HG03196 (cell line): ENCODE measurements around the gene BGLAP.
A peak's percentile ranks its signal among the peaks of the same experiment; 100 is the strongest.

Source experiments
- ATAC-seq: cut with Tn5 transposase; IDR thresholded peaks from one replicate; pipeline ENCODE4 v1.9.1; 2021; ENCODE audit not compliant: unreplicated experiment

The BGLAP gene

GRCh38 chr1:156226116-156226538, 15.9 kb upstream of the BGLAP start:
- ATAC-seq, result peak; percentile 57

DNA sequence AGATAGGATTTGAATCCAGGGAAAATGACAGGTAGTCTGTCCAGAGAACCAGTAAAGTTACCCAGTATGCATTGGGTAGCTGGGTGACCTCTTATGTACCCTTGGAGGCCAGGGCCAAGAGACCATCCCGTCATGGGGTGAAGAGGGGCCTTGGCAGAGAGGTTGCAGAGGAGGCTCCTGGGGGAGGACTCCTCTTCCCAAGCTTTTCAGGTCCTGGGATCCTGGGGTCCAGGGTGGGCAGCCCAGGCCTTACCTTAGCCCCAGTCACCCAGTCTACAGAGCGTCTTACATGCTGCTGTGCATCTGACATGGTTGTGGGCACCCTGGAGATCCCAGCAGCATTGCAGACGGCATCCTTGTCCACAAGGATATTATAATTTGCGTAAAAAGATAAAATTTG, 15.2 kb upstream of the BGLAP start:
- ATAC-seq, result no peak

GRCh38 chr1:156228501-156228900, 13.5 kb upstream of the BGLAP start:
- ATAC-seq, result no peak

GRCh38 chr1:156229809-156230472, 12.0 kb upstream of the BGLAP start:
- ATAC-seq, result no peak

- ATAC-seq, result no peak
Measured at GRCh38 chr1:156230473-156230837, 11.5 kb upstream of the BGLAP start.

- no peak for ATAC-seq
Measured at GRCh38 chr1:156232201-156232894, 9.6 kb upstream of the BGLAP start.

DNA sequence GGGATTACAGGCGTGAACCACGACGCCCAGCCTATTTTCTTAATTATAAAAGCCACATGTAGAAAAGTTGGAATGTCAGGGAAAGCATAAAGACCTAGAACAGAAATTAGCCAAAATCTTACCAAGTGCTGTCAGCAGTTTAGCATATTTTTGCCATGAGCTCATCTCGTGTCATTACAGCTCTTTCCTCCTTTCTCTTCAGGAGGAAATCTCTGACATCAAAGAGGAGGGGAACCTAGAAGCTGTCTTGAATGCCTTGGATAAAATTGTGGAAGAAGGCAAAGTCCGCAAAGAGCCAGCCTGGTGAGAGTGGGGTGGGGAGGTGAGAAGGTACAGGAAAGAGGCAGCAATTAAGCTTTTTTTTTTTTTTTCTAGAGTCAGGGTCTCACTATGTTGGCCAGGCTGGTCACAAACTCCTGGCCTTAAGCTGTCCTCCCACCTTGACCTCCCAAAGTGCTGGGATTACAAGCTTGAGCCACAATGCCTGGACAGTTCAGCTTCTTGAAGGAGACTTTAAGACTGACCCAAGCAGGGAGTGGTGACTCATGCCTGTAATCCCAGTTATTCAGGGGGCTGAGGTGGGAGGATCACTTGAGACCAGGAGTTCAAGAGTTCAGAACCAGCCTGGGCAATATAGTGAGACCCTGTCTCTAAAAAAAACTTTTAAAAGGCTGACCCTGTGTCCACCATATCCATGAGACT, 8.4 kb upstream of the BGLAP start:
- no peak for ATAC-seq

GRCh38 chr1:156236164-156236563, 5.8 kb upstream of the BGLAP start:
- ATAC-seq, result no peak

DNA sequence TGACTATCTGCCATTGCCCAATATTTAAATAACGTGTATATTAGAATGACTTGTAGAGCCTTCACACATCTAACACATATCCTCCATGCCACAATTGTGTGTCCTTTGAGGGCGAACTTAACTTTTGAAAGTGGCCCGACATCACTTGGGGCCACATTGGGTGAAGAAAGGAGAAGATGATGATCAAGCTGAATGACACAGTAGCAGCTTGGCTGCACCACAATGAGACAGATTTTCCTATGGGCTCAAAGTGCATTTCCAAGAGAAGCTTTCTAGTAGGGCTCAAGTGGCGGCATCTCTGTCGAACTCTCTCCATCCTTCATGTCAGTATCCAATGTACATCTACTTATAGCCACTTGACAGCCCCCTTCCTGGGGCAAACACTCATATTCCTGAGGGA, 3.7 kb upstream of the BGLAP start:
- no peak for ATAC-seq

DNA sequence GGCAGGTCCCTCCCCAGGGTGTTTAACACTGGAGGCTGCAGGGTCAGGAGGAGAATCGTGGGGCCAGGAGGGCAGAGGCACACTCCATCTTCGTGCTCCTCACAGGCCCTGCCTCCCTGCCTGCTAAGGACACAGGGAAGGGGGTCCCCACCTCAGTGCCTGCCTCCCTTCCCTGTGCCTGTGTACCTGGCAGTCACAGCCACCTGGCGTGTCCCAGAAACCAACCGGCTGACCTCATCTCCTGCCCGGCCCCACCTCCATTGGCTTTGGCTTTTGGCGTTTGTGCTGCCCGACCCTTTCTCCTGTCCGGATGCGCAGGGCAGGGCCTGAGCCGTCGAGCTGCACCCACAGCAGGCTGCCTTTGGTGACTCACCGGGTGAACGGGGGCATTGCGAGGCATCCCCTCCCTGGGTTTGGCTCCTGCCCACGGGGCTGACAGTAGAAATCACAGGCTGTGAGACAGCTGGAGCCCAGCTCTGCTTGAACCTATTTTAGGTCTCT, 623 bp upstream of the BGLAP start:
- no peak for ATAC-seq

DNA sequence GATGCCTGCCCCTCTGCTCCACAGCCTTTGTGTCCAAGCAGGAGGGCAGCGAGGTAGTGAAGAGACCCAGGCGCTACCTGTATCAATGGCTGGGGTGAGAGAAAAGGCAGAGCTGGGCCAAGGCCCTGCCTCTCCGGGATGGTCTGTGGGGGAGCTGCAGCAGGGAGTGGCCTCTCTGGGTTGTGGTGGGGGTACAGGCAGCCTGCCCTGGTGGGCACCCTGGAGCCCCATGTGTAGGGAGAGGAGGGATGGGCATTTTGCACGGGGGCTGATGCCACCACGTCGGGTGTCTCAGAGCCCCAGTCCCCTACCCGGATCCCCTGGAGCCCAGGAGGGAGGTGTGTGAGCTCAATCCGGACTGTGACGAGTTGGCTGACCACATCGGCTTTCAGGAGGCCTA, 754 bp downstream of the BGLAP start:
- ATAC-seq, result no peak

DNA sequence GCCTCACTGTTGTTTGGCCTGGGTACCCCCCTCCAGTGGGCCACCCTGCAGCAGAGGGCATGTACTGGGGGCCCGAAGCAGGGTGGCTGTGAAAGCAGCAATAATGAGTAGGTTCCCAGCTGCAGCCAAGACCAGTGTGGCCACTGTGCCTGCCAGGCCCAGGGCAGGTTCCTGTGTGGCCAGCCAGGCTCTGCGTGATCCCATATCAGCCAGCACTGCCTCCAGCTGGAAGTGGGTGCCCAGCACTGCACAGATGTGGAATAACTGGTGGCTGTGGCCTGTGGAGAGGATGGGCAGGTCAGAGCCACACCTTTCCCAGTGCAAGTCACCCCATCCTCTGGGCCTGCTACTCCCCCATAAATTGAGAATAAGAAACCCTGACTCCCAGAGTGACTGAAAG, 2.1 kb downstream of the BGLAP start:
- ATAC-seq, result no peak

DNA sequence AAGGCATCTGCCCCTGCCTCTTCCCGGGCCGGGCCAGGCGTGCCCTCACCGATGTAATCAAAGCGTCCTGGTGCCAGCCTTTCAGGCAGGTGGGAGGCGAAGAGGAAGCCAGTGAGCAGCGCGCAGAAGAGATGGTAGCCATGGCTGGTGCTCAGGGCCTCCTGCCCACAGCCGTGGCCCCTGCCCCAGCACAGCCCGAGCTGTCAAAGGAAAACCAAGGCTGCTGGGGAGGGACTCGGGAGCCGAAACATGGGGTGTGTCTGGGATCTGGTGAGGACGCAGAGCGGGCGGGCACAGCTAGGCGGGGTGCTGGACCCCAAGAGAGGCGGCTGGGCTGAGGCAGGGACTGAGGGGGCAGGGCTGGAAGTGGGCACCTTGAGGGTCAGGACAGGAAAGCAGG, 2.7 kb downstream of the BGLAP start:
- no peak for ATAC-seq

GRCh38 chr1:156245451-156246232, 3.7 kb downstream of the BGLAP start:
- ATAC-seq, result no peak

DNA sequence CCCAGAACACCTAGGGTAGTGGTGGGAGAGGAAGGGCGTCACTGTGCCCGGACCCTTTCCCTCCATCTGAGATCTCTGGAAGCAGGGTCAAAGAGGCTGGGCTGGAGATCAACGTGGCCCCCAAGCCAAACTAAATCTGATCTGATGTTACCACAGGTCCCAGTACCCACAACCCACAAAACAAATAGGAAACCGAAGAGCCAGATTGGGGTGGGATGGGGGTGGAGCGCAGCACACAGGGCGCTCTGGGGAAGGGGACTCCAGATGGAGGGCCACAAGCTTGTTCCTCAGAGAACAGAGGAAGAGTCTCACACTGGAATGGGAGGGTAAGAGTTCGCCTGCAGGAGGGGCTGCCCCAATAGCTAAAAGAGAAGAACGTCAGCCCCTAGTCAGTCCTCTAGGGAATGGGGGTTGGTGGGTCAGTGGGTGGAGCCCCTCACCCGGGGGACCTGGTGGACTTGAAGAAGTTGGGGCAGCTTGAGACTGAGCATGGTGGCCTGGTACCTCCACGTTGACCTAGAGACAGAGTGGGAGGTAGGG, 4.3 kb downstream of the BGLAP start:
- no peak for ATAC-seq

- ATAC-seq, result no peak
Measured at GRCh38 chr1:156246781-156247459, 4.9 kb downstream of the BGLAP start.

DNA sequence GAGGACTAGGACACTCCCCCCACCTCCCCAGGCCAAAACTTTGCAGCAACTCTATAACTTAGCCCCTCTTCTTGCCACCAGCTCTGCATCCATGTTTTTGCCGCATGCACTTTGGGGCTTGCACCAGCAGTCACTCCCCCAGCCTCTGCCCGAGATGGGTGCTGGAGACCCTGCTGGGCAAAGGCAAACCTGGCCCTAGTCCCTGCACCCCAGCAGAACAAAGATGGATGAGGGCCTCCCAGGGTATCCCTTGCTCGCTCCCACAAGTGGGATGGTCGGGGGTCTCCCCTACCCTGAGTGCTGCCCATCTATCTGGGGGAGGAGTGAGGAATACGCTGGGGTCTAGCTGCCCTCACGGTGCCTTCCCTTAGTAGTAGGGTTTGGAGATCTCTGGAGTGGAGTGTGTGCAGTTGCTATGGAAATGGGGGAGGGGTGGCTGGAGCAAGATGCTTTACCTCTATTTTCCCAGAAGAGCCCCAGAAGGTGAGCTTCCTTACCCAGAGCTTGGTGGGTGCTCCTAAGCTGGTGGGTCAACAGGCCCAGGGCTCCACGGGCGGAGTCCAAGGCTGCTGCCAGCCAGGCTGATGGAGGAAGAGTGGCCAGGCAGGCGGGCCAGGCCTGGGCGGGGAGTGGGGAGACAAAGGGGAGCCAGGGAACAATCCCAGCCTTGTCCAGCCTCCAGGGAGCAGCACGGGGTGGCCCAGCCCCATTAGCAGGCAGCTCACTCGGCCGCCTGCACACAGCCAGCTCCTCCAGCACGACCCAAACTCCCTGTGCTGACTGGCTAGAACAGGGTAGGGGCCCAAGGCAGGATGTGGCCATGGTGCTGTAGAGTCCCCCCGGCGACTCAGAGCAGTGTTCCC, 5.7 kb downstream of the BGLAP start, which contains the start of gene PAQR6:
TSS of gene PAQR6 (minus strand) at position 597 of the 863 bp plus-strand sequence. CDS start 1,325 bp downstream, outside the sequence.
- no peak for ATAC-seq

DNA sequence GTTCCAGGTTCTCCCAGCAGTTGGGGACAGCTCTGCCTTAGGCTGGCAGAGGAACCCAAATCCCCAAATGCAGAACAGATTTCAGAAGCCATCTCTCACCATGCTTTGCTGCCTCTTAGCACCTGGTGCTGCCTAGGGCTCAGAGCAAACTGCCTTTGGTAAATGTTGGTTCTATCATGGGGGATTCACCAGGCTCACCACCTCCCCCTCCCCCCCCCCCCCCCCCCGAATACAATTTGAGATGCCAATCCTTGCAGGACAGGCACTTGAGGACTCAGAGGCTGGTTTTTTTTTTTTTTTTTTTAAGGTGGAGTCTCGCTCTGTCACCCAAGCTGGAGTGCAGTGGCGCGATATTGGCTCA, 6.3 kb downstream of the BGLAP start:
- ATAC-seq, result no peak

DNA sequence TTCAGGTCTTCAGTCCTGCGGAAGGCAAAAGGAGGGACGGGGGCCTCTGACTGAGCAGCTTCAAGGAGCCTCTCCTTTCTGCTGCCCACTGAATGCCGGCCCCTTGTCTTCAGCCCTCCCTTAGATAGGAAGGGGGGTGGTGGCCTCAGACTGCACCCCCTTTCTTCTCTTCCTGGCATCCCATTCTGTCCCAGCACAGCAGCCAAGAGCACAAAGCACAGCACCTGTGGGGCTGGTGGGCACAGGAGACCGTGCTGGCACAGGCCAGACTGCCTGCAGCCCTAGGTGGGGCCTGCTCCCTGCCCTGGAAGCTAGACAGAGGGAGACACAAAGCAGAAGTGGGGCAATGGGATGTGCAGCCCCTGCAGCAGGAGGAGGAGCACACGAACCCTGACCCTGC, 7.6 kb downstream of the BGLAP start:
- no peak for ATAC-seq
